Choroid plexus epithelial cell (primary cell): Measurements from ENCODE around the gene UBTD1.

ENCODE experiments used
- DNase-seq: peaks from one replicate; pipeline ENCODE4 v3.0.0-alpha.2; 2010; ENCODE audit warnings: low read depth
- H3K4me3 ChIP-seq: 2 replicates; pipeline ENCODE4 v1.5.1; 2011; ENCODE audit warnings: low read depth, mild to moderate bottlenecking, control low read depth, low read length, moderate library complexity
- CTCF ChIP-seq: conservative IDR thresholded peaks from 2 replicates; pipeline ENCODE4 v1.5.1; 2011; ENCODE audit warnings: low read depth, mild to moderate bottlenecking, control low read depth, inconsistent platforms, low read length, moderate library complexity

UBTD1 gene

GRCh38 chr10:97506199-97506991 is 7.7 kb downstream of the UBTD1 start:
- no peak for TF ChIP-seq CTCF
- H3K4me3 ChIP-seq: no peak overlapping the region
- DNase-seq: no peak

DNA sequence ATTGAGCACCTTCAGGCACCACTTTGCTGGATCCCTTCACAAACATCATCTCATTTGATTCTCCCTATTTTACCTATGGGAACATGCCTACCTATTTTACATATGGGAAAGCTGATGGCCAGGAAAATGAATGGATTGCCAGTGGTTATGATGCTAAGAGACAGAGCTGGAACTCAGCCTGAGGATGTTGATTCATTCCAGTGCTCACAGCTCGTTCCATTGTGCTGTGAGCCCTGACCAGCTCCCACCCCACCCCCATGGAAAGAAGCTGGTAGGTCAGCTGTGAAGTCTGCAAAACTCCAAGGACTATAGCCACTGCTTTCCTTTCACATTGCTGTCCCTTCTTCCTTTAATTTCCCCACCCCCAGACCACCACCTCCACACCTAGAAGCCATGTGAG is 9.6 kb downstream of the UBTD1 start:
- TF ChIP-seq CTCF: no peak
- H3K4me3 ChIP-seq: no peak overlapping the region
- DNase-seq: peak; percentile 62

- no peak for DNase-seq
- TF ChIP-seq CTCF: no peak
- no peak overlapping the region for H3K4me3 ChIP-seq
These were observed 10.5 kb downstream of the UBTD1 start for GRCh38 chr10:97509120-97509680.

DNA sequence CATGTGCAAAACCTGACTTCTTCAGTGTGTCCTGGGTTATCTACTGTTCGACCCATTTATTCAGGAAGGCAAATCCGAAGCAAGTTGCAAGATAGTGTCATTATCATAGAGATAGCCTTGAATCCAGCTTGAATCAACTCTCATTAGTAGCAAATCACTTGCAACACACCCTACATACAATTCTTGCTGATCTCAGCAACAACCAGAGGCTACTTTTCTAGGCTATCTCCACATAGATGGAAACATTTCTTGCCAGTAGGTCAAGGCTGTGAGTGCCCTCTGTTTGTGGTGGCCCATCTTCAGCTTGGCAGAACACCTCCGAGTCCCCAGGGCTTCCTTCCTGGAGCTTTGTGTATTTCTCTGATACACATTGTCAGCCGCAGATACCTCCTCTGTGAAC is 12.0 kb downstream of the UBTD1 start:
- no peak for DNase-seq
- TF ChIP-seq CTCF: no peak
- no peak overlapping the region for H3K4me3 ChIP-seq

DNA sequence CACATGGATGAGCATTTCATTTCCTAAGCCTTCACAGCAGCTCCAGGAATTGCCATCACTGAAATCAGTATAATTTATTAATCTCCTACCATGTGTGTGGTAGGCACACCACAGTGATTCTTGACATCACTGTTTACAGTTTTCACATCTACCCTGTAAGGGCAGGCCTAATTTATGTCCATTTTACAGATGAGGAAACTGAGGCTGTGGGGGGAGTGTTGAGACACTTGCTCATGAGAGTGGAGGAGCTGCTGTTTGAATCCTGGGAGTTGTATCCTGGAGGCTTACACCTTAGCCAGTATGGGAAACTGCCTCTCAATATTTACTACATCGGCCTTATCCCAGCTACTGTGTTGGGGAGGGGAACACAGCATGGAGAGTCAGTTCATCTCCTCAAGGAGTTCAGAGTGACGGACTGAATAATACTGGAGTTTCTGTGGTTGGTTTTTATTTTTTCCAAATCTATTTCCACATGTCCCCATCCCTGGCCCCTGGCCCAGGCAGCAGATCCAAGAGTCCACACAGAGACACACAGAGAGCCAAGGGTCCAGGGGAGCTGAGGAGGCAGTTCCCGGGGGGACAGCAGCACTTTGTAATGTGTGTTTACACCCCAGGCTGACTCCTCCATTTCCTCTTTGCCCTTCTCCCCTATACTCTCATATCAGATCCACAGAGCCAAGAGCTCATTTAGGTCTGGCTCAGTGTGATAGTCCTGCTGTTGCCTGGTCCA is 13.2 kb downstream of the UBTD1 start:
- no peak overlapping the region for H3K4me3 ChIP-seq
- TF ChIP-seq CTCF: no peak
- DNase-seq: no peak

DNA sequence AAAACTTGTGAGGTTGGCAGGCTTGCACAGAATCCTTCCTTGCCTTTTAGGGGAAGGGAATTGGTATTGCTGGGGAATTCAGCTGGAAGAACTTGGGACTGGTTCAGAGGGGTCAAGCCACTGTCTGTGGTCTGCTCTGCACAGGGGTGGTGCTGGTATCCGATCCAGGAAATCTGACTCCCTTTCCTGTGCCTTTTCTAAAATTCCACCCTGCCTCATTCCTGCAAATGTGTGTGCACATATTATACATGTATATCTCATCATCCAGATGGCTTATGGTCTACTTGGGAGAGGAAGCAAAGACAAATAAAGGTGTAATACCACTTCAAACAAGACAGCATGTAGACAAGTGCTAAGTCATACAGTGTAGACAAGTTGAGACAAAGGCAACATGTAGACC is 14.3 kb downstream of the UBTD1 start:
- DNase-seq: no peak
- TF ChIP-seq CTCF: no peak
- H3K4me3 ChIP-seq: no peak overlapping the region

DNA sequence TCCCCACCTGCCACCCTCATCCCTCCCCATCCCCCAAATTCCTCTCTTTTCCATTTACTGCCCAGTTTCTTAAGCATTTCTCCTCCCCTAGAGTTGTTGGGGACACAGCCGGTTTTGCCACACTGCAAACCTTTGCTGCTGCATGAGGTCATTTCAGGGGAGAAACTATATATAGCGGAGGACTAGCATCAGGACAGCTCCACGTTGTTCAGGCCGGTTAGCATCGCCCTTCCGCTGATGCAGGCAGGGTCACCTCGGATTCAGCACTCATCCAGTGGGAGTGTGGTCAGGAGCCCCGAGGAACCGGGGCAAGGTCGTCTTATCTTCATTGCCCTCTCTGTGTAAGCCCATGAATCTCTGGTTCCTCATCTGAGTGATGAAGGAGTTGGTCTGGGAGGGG is 15.6 kb downstream of the UBTD1 start:
- no peak for TF ChIP-seq CTCF
- no peak overlapping the region for H3K4me3 ChIP-seq
- no peak for DNase-seq
